Upper lobe of left lung (tissue), 4 donors: ENCODE measurements around the gene PSENEN.

Experiments
- CTCF ChIP-seq, 6 experiments: fragments of 450-650 bp in 4 of 6; fragments of 200-600 bp in 2 of 6; sonication (generic) in 2 of 6; IDR thresholded peaks; one replicate each; pipeline ENCODE4 v1.5.1; 2016 to 2019; ENCODE audit warnings: antibody characterized with exemption in 6 of 6
- EP300 ChIP-seq, 4 donors: sonication (generic); formaldehyde crosslinking; IDR thresholded peaks; one replicate each; pipeline ENCODE4 v1.5.1; 2017; ENCODE audit warnings: antibody characterized with exemption in 4 of 4, control low read depth in 2 of 4
- POLR2A ChIP-seq, 4 donors: fragments of 450-650 bp; IDR thresholded peaks; one replicate each; pipeline ENCODE4 v1.5.1; 2016 to 2017; ENCODE audit warnings: antibody characterized with exemption in 4 of 4, mild to moderate bottlenecking in 2 of 4
- POLR2AphosphoS5 ChIP-seq, 2 donors: sonication (generic); formaldehyde crosslinking; IDR thresholded peaks; one replicate each; pipeline ENCODE4 v1.5.1; 2017; ENCODE audit warnings: antibody characterized with exemption in 2 of 2

- TF ChIP-seq POLR2AphosphoS5 (IDR thresholded peaks at IDR 0.05) = no peak
- TF ChIP-seq POLR2A (IDR thresholded peaks at IDR 0.05) = no peak
- TF ChIP-seq CTCF (IDR thresholded peaks at IDR 0.05) = no peak
- no peak for TF ChIP-seq EP300 (IDR thresholded peaks at IDR 0.05)
Measured at GRCh38 chr19:35784503-35785338, 39.3 kb downstream of the PSENEN start.
